Measurements from ENCODE around the gene NRSN2. TPM values are rescaled to one million over a fixed set of nuclear protein-coding genes. Genes with fewer than 3 reads are reported as not detected.

The NRSN2 gene
- total and polyA plus RNA-seq, 2 of the 4 experiments (the other 2 are of a cell fraction): 9.9 to 101 TPM

GRCh38 chr20:312067-312466, 34.8 kb upstream of the NRSN2 start:
- ATAC-seq (ENCODE audit: low read depth): no peak
- ChIA-PET CTCF (interaction anchor here (0.8 kb wide), 1 partner anchor 11 kb away, joined by 3 read pairs; no protein-coding TSS in a partner anchor), POLR2A (ENCODE audit: unreplicated experiment) (no interaction called here)
- H2AK9ac ChIP-seq (replicated peaks; ENCODE audit: low read depth, low read length, poor library complexity): no peak overlapping the region
- H3K14ac ChIP-seq (replicated peaks; ENCODE audit: low read depth, low read length): no peak overlapping the region
- BruUV-seq (replicated peaks): no TSS peak
- dilution Hi-C loops (cut with HindIII; ENCODE audit: low sequenced_read_pairs, unreplicated experiment): no loop called here
- no peak overlapping the region for H4K5ac ChIP-seq (ENCODE audit: low read depth, low read length)
- no peak overlapping the region for H2BK5ac ChIP-seq (ENCODE audit: low read depth, low read length, poor library complexity, severe bottlenecking)
- H3K9ac ChIP-seq (ENCODE audit: low read depth, low read length): no peak overlapping the region
- no peaks in the 10 kb centered on the region for H3K36me3 ChIP-seq (ENCODE audit: control insufficient read depth, insufficient read depth, low read length)
- peak; percentile 61 for TF ChIP-seq CEBPB (IDR thresholded peaks at IDR 0.05; ENCODE audit: low read depth, low read length)
- no peak for TF ChIP-seq MAFK (IDR thresholded peaks at IDR 0.05; ENCODE audit: low read depth, low read length)
- no peak overlapping the region for H3K23ac ChIP-seq (ENCODE audit: low read depth, low read length)
- H3K27ac ChIP-seq (ENCODE audit: insufficient read depth, low read length): no peak overlapping the region
- no peak overlapping the region for H4K91ac ChIP-seq (ENCODE audit: insufficient read depth, low read depth, low read length)
- no peaks in the 10 kb centered on the region for H3K27me3 ChIP-seq (ENCODE audit: control insufficient read depth, insufficient read depth, low read length)
- no peak overlapping the region for H2BK20ac ChIP-seq (ENCODE audit: low read depth, low read length)
- no peak overlapping the region for H2BK15ac ChIP-seq (ENCODE audit: low read depth, low read length)
- no peak overlapping the region for H2BK120ac ChIP-seq (ENCODE audit: low read depth, low read length)
- no peak overlapping the region for H3K18ac ChIP-seq (ENCODE audit: low read depth, low read length)
- H3K4me2 ChIP-seq (ENCODE audit: low read depth, low read length): no peak overlapping the region
- no CpG with 5 or more reads among the region's 8 CpGs for WGBS, 2 experiments (ENCODE audit: extremely low coverage in 2 of 2, insufficient read length in 1 of 2)
- in situ Hi-C loops (cut with MboI; ENCODE audit: low sequenced_read_pairs): no loop called here
- no peak overlapping the region for H3K4me3 ChIP-seq (ENCODE audit: insufficient read depth, low read depth, low read length)
- H3K4ac ChIP-seq (ENCODE audit: low read depth, low read length): peak overlapping the region; percentile 32; the same call in 1 of the 2 replicates
- no peak overlapping the region for H4K8ac ChIP-seq (ENCODE audit: low read depth in 2 of 2, low read length in 2 of 2)
- no peak overlapping the region for H2AK5ac ChIP-seq (ENCODE audit: low read depth, low read length)
- no peaks in the 10 kb centered on the region for H3K9me3 ChIP-seq (ENCODE audit: control insufficient read depth, insufficient read depth, low read length)
- intact Hi-C loops (cut with micrococcal nuclease): no loop called here
- peaks cover 7% of the 10 kb centered on the region; the same call in 1 of the 2 replicates for H3K9me1 ChIP-seq (ENCODE audit: insufficient read depth, low read length)
- no peak for DNase-seq
- no peak overlapping the region for H3K56ac ChIP-seq (ENCODE audit: extremely low read depth, insufficient read depth, low read length)
- H3K79me1 ChIP-seq (ENCODE audit: low read depth in 1 of 2, low read length in 2 of 2): peaks cover 0 to 4% of the 10 kb centered on the region in 2 experiments; a peak in 1 of 4 replicates
- H2AFZ ChIP-seq (replicated peaks; ENCODE audit: low read length, poor library complexity): no peak overlapping the region
- H3K4me1 ChIP-seq (ENCODE audit: control insufficient read depth, insufficient read depth, low read length): peaks cover 15% of the 10 kb centered on the region
- no peaks in the 10 kb centered on the region for H4K20me1 ChIP-seq (ENCODE audit: insufficient read depth, low read length)

Data from IMR-90 (cell line).